Measurements from ENCODE around the gene KIF13A.

- TF ChIP-seq, protein P1, sequence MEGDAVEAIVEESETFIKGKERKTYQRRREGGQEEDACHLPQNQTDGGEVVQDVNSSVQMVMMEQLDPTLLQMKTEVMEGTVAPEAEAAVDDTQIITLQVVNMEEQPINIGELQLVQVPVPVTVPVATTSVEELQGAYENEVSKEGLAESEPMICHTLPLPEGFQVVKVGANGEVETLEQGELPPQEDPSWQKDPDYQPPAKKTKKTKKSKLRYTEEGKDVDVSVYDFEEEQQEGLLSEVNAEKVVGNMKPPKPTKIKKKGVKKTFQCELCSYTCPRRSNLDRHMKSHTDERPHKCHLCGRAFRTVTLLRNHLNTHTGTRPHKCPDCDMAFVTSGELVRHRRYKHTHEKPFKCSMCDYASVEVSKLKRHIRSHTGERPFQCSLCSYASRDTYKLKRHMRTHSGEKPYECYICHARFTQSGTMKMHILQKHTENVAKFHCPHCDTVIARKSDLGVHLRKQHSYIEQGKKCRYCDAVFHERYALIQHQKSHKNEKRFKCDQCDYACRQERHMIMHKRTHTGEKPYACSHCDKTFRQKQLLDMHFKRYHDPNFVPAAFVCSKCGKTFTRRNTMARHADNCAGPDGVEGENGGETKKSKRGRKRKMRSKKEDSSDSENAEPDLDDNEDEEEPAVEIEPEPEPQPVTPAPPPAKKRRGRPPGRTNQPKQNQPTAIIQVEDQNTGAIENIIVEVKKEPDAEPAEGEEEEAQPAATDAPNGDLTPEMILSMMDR (IDR thresholded peaks at IDR 0.05): no peak
- TF ChIP-seq, protein P2, sequence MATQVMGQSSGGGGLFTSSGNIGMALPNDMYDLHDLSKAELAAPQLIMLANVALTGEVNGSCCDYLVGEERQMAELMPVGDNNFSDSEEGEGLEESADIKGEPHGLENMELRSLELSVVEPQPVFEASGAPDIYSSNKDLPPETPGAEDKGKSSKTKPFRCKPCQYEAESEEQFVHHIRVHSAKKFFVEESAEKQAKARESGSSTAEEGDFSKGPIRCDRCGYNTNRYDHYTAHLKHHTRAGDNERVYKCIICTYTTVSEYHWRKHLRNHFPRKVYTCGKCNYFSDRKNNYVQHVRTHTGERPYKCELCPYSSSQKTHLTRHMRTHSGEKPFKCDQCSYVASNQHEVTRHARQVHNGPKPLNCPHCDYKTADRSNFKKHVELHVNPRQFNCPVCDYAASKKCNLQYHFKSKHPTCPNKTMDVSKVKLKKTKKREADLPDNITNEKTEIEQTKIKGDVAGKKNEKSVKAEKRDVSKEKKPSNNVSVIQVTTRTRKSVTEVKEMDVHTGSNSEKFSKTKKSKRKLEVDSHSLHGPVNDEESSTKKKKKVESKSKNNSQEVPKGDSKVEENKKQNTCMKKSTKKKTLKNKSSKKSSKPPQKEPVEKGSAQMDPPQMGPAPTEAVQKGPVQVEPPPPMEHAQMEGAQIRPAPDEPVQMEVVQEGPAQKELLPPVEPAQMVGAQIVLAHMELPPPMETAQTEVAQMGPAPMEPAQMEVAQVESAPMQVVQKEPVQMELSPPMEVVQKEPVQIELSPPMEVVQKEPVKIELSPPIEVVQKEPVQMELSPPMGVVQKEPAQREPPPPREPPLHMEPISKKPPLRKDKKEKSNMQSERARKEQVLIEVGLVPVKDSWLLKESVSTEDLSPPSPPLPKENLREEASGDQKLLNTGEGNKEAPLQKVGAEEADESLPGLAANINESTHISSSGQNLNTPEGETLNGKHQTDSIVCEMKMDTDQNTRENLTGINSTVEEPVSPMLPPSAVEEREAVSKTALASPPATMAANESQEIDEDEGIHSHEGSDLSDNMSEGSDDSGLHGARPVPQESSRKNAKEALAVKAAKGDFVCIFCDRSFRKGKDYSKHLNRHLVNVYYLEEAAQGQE (IDR thresholded peaks at IDR 0.05; ENCODE audit: insufficient read depth in 1 of 2, low read depth in 2 of 2, low read length in 1 of 2): no peak
Measured at GRCh38 chr6:17912521-17912920, 74.9 kb downstream of the KIF13A start.

Measured in Panc1 (cell line).